AG08395 (cell line): ENCODE data around the gene NFIX.
A peak's percentile ranks its signal among the peaks of the same experiment; 100 is the strongest.

Experiments used
- DNase-seq: peaks from one replicate; pipeline ENCODE4 v3.0.0; 2012; ENCODE audit warnings: mixed read lengths, low spot score

NFIX gene

GRCh38 chr19:13008926-13009787 lies 13.9 kb downstream of the NFIX start:
- DNase-seq, result no peak

GRCh38 chr19:13010038-13010991 lies 15.0 kb downstream of the NFIX start:
- DNase-seq, result no peak

- no peak for DNase-seq
Measured at GRCh38 chr19:13010992-13011652, 15.8 kb downstream of the NFIX start.

DNA sequence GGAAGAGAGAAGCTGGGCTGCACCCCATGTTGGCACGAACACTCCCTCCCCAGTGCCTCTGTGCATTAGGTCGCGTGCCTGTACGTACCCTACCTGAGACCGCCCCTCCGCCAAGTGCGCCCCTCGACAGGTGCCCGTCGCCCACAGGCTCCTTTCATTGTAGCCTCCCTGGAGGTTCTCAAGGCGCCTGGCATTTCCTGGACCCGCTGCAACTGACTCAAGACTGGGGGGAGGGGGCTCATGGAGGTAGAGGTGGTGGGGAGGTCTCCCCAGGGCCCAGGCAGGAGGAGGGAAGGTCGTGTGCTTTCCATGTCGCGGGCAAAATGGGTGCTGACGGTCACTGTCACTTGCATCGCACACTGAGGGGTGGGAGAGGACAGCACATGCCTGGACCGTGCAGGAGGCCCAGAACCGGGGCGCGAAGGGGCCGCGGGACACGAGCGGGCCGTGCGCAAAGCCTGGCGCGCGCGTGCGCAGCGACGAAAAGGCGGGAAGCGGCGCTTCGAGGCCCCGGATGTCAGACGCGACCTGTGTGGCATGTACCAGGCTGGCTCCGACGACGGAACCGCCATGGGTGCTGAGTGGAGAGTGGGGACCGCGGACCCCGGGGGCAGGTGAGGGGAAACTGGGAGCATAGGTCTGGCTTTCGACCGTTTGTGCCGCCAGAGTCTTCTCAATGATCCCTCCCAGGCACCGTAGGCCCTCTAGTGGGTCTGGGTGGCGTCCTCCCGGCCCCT lies 16.5 kb downstream of the NFIX start:
- no peak for DNase-seq

GRCh38 chr19:13012390-13012689 lies 17.1 kb downstream of the NFIX start:
- DNase-seq, result no peak

DNA sequence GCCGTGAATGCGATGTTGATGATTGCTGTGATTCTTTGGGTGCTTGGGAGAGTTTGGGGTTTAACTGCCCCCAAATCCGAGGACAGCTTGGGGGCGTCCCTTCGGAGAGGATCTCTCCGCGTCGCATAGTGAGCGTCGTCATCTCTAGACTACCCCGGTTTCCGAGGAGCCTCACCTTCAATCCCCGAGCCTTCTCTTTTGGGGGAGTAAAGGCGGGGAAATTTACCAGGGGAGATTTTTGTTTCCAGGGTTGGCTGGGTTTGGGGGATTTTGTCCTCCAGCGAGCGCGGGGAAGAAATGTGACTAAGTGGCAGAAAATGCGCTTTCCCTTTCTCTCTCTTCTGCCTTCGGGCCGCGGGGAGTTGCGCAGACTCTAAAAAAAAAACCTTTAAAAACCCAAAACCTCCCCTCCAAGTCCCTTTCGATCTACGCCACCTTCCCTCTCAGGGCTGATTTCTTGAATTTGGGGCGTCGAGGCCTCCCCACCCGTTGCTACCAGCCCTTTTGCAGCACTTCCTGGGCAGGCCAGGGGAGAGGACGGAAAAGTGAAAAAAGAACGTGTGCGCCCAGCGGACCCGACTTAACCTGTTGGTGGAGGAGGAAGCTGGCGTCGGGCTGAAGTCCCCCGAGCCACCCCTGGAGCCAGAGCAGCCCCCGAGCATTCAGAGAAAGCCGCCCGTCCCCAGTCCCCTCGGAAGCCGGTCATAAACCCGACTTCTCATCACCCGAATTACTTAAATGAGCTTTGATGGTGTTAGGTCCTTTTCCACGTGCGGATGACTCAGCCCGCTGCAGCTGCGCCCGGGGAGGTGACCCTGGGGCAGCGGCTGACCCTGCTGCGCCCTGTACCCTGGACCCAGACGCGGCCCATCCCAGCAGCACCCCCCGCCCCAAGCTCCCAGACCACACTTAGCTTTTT lies 17.7 kb downstream of the NFIX start:
- DNase-seq, result peak; percentile 74

DNA sequence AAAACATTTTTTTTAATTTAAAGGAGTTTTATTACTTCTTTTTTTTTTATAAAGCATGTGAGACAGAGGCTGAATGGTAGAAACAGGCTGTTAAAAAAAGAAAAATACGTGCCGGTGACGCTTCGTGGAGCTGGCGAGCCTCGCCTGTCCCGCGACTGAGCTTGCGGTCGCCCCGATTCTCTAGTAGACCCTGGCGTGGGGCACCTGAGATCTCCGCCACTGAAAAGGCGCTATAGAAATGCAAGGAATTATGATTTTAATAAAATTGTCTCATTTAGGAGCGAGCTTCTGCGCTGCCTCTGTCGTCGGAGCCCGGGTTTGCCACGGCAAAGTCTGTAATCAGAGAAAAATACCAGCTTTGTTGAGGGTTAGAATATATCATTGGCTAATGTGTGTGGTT lies 18.4 kb downstream of the NFIX start:
- no peak for DNase-seq

GRCh38 chr19:13014101-13014920 lies 19.0 kb downstream of the NFIX start:
- DNase-seq, result peak; percentile 21

GRCh38 chr19:13014921-13015280 lies 19.6 kb downstream of the NFIX start:
- DNase-seq, result no peak

DNA sequence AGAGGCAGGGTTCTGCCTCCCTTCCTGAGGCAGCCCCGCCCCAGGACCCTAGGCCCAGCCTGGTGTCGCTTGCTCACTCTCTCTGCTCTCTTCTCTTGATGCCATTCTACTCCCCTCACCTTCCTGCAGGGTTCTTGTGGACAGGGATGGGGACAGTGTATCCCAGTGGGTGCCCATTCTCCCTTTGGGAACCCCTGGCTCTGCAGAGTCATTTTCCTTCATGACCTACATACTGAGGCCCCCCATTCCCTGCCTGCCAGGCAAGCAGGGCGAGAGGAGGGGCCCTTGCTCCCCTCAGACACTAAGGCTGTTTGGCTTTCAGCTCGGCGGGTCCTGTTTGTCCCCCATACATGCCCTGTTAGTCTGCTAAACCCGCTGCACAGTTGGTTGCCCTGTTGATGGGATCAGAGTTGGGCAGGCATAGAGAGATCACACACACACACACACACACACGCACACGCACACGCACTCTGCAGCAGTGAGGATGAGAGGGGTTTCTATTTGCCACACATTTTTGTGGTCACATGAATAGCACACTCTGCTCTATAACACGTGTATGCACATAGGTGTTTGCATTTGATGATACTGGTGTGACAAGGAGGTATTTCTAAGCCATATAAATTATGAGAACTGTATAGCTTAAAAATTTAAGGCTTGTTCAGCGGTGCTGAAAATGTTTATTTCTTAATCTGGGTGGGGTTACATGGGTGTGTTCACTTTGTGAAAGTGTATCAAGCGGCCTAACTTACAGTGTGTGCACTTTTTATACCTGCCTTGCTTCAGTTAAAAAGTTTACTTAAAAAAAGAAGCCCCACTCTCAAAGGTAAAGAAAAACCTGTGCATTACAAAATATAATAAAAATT lies 20.3 kb downstream of the NFIX start:
- no peak for DNase-seq

- DNase-seq, result no peak
Measured at GRCh38 chr19:13016245-13016627, 21.0 kb downstream of the NFIX start.

- DNase-seq, result no peak
Measured at GRCh38 chr19:13016628-13017305, 21.5 kb downstream of the NFIX start.

DNA sequence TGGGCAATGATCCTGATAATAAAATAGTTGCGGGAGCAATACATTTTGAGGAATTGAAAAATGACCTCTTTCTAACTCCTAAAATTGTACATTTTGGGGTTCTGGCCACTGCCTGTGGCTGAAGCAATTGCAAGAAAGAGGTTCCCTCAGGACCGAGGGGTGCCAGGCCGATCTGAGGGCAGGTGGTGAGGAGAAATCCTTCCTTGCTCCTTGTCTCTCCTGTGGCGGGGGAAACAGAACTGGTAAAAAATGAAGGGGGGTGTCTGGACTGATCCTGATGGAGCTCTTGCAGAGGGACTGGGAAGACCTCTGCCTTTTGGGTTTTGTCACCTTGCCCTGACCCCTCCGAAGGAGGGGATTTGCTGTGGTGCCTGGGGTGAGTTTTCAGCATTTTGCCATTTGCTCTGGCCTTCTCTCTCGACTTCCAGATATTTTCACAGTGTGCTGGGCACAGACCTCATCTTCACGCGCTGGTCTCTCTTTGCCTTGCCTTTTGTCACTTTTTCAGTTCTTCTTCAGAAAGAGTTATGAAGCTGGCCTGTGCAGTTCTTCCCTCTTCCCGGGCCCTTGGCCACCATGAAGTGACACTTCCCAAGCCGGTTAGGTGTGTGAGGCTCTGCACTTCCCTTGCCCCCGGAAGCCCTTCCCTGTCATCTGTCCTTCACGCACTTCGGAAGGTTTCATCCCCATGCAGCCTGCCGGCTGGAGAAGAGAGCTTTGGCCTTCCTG lies 22.2 kb downstream of the NFIX start:
- DNase-seq, result no peak

GRCh38 chr19:13018035-13018914 lies 23.0 kb downstream of the NFIX start:
- DNase-seq, result peak; percentile 47

DNA sequence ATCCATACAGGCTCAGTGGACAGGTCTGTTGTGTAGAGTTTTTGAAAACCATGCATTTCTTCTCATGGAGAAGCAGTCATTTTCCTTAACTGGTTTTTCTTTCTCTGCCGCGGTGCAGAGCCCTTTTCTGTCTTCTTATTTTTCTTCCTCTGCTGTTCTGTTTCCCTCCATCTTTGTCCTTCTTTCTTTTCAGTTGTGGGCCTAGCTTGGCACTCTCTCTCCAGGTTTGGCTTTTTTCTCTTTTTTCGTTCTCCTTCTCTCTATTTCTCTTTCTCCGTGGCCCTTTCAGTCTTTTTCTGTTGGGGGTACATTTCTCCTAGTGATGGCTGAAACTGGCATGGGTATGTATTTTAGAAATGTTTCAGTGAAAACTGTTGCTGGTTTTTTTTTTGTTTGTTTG lies 24.1 kb downstream of the NFIX start:
- DNase-seq, result no peak

GRCh38 chr19:13020002-13020414 lies 24.7 kb downstream of the NFIX start:
- DNase-seq, result no peak
